ENCODE data around the gene PCNX4.

The PCNX4 gene

GRCh38 chr14:60102389-60102788, 10.7 kb downstream of the PCNX4 start:
- no peak for DNase-seq

- DNase-seq, result no peak
Measured at GRCh38 chr14:60106339-60106738, 14.6 kb downstream of the PCNX4 start.

- DNase-seq, result no peak
Measured at GRCh38 chr14:60107477-60107876, 15.8 kb downstream of the PCNX4 start.

GRCh38 chr14:60111732-60112131, 20.0 kb downstream of the PCNX4 start:
- DNase-seq, result no peak

GRCh38 chr14:60114881-60115280, 23.2 kb downstream of the PCNX4 start:
- no peak for DNase-seq

- no peak for DNase-seq
Measured at GRCh38 chr14:60116181-60116580, 24.5 kb downstream of the PCNX4 start.

- DNase-seq, result no peak
Measured at GRCh38 chr14:60125918-60126317, 34.2 kb downstream of the PCNX4 start.

- DNase-seq, result no peak
Measured at GRCh38 chr14:60133487-60133886, 41.8 kb downstream of the PCNX4 start.

GRCh38 chr14:60134702-60135101, 43.0 kb downstream of the PCNX4 start:
- no peak for DNase-seq

- DNase-seq, result peak; percentile 79
Measured at GRCh38 chr14:60151715-60152114, 60.0 kb downstream of the PCNX4 start.

- DNase-seq, result peak; percentile 18
Measured at GRCh38 chr14:60153991-60154390, 62.3 kb downstream of the PCNX4 start.

GRCh38 chr14:60154671-60155070, 62.9 kb downstream of the PCNX4 start:
- no peak for DNase-seq

GRCh38 chr14:60160422-60160821, 68.7 kb downstream of the PCNX4 start:
- DNase-seq, result no peak

GRCh38 chr14:60161196-60162107, 69.7 kb downstream of the PCNX4 start:
- DNase-seq, result no peak

GRCh38 chr14:60163693-60164092, 72.0 kb downstream of the PCNX4 start:
- DNase-seq, result no peak

- no peak for DNase-seq
Measured at GRCh38 chr14:60164404-60164711, 72.6 kb downstream of the PCNX4 start.

- peak; percentile 81 for DNase-seq
Measured at GRCh38 chr14:60164712-60165546, 73.2 kb downstream of the PCNX4 start, which contains the start of gene DHRS7. DHRS7 (minus strand) TSS chr14:60165398; CDS start chr14:60165309, 89 bp downstream.

- no peak for DNase-seq
Measured at GRCh38 chr14:60165547-60165876, 73.8 kb downstream of the PCNX4 start.

- DNase-seq, result no peak
Measured at GRCh38 chr14:60166142-60166541, 74.4 kb downstream of the PCNX4 start.

GRCh38 chr14:60169722-60170121, 78.0 kb downstream of the PCNX4 start:
- DNase-seq, result no peak

GRCh38 chr14:60170948-60171347, 79.2 kb downstream of the PCNX4 start:
- DNase-seq, result no peak

- no peak for DNase-seq
Measured at GRCh38 chr14:60171690-60172089, 80.0 kb downstream of the PCNX4 start.

- no peak for DNase-seq
Measured at GRCh38 chr14:60174352-60175254, 82.9 kb downstream of the PCNX4 start.

Measured in activated CD4-positive, alpha-beta T cell treated with anti-CD3 and anti-CD28 coated beads, Interleukin-2, Interleukin-6, amounts not matched to agents 100 ng/mL and 50 ng/mL, durations not matched to agents 16 hours and 8 hours (primary cell).